GM23248 (cell line): ENCODE data around the gene C2CD4A.

ENCODE experiments used
- EZH2 ChIP-seq: fragments of 200-600 bp; sonication (generic); IDR thresholded peaks from 2 replicates; pipeline ENCODE4 v1.6.1; 2018; ENCODE audit warnings: antibody characterized with exemption, mild to moderate bottlenecking; ENCODE audit not compliant: insufficient read depth, poor library complexity, severe bottlenecking
- EZH2phosphoT487 ChIP-seq: fragments of 200-600 bp; sonication (generic); IDR thresholded peaks from 2 replicates; pipeline ENCODE4 v1.6.1; 2018; ENCODE audit warnings: antibody characterized with exemption, moderate library complexity, mild to moderate bottlenecking, low read depth; ENCODE audit not compliant: insufficient read depth

DNA sequence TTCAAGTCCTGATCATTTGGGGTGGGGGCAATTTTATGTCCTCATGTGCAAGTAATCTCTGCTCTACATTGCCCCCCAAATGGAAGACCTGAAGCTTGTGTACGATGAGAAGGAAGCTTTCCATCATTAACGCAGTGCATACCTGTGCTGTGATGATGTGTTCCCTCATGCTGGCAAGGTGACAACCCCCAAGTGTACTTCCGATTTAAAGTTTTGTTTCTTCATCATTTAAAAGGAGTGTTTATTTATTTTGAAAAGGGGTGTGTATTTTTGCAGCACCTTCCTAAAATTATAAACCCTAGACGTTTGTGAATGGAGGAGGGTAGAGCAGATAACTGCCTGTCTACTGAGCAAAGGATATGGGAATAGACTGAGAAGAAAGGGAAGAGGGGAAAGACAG, 45.3 kb downstream of the C2CD4A start:
- TF ChIP-seq EZH2phosphoT487 (no peak), EZH2 (no peak)
